ENCODE results near the gene ADD1. TPM values are rescaled to one million over a fixed set of nuclear protein-coding genes. Genes with fewer than 3 reads are reported as not detected.
A peak's percentile ranks its signal among the peaks of the same experiment; 100 is the strongest.

Gene ADD1
- total and polyA plus RNA-seq, 7 experiments from 2014 or later = 152 to 300 (median 260) TPM

GRCh38 chr4:2827071-2827873 lies 16.4 kb upstream of the ADD1 start:
- CTCF ChIA-PET = no interaction called here
- H3K36me3 ChIP-seq (ENCODE audit: control insufficient read depth in 2 of 3, insufficient read depth in 3 of 3, low read length in 3 of 3) = peaks cover 6 to 93% (median 9%) of the 10 kb centered on the region in 3 experiments
- H3K4me1 Mint-ChIP-seq = peaks cover 0 to 11% (median 0%) of the 10 kb centered on the region in 7 donors

GRCh38 chr4:2827874-2828751 lies 15.5 kb upstream of the ADD1 start:
- CTCF ChIA-PET = no interaction called here
- DNase-seq (no peak), ATAC-seq (no peak)
- H3K9me3 Mint-ChIP-seq = peaks cover 0 to 3% (median 0%) of the 10 kb centered on the region in 11 donors
- intact Hi-C loops (cut with micrococcal nuclease) = no loop called here
- H3K4me3 ChIP-seq (ENCODE audit: low read length) = no peak overlapping the region
- H3K4me1 Mint-ChIP-seq = peaks cover 0 to 12% (median 0%) of the 10 kb centered on the region in 7 donors
- H3K27me3 Mint-ChIP-seq = no peaks in the 10 kb centered on the region
- no peaks in the 10 kb centered on the region for H3K4me1 ChIP-seq (ENCODE audit: control insufficient read depth in 2 of 2, insufficient read depth in 2 of 2, low read length in 2 of 2)
- H3K9me3 ChIP-seq (ENCODE audit: control insufficient read depth in 2 of 3, low read length in 3 of 3) = no peaks in the 10 kb centered on the region
- H3K36me3 ChIP-seq (ENCODE audit: control insufficient read depth in 2 of 3, insufficient read depth in 3 of 3, low read length in 3 of 3) = peaks cover 0 to 92% (median 9%) of the 10 kb centered on the region in 3 experiments
- no peaks in the 10 kb centered on the region for H3K27me3 ChIP-seq (ENCODE audit: control insufficient read depth in 2 of 2, insufficient read depth in 2 of 2, low read length in 2 of 2)
- H3K4me3 Mint-ChIP-seq = no peak overlapping the region
- H3K36me3 Mint-ChIP-seq = peaks cover 7 to 33% (median 13%) of the 10 kb centered on the region in 5 donors
- no peak overlapping the region for H3K27ac ChIP-seq (ENCODE audit: low read depth, low read length)
- POLR2A ChIA-PET = interaction anchor here (0.9 kb wide), 1 partner anchor 12 kb away, joined by 4 read pairs; no protein-coding TSS in a partner anchor
- peak overlapping the region in 1 of 9 donors; percentile 76 for H3K27ac Mint-ChIP-seq

More at GRCh38 chr4:2827071-2827873, 16.4 kb upstream of the ADD1 start:
- no peaks in the 10 kb centered on the region for H3K27me3 ChIP-seq (ENCODE audit: control insufficient read depth in 2 of 2, insufficient read depth in 2 of 2, low read length in 2 of 2)
- intact Hi-C loops (cut with micrococcal nuclease) = no loop called here
- Mint-ChIP-seq H3K36me3 (peaks cover 7 to 31% (median 13%) of the 10 kb centered on the region in 5 donors), H3K27me3 (no peaks in the 10 kb centered on the region), H3K27ac (peak overlapping the region in 2 of 9 donors; percentile 52 to 70), H3K4me3 (no peak overlapping the region), H3K9me3 (peaks cover 0 to 3% (median 0%) of the 10 kb centered on the region in 11 donors)
- H3K4me1 ChIP-seq (ENCODE audit: control insufficient read depth in 2 of 2, insufficient read depth in 2 of 2, low read length in 2 of 2) = no peaks in the 10 kb centered on the region
- no peak overlapping the region for H3K27ac ChIP-seq (ENCODE audit: low read depth, low read length)
- no peak for ATAC-seq
- POLR2A ChIA-PET = no interaction called here
- DNase-seq = no peak
- no peak overlapping the region for H3K4me3 ChIP-seq (ENCODE audit: low read length)
- H3K9me3 ChIP-seq (ENCODE audit: control insufficient read depth in 2 of 3, low read length in 3 of 3) = no peaks in the 10 kb centered on the region

- Mint-ChIP-seq H3K4me3 (no peak overlapping the region), H3K27me3 (no peaks in the 10 kb centered on the region), H3K9me3 (peaks cover 0 to 3% (median 0%) of the 10 kb centered on the region in 11 donors), H3K36me3 (peaks cover 7 to 31% (median 13%) of the 10 kb centered on the region in 5 donors), H3K4me1 (peaks cover 0 to 15% (median 3%) of the 10 kb centered on the region in 7 donors), H3K27ac (peak overlapping the region in 1 of 9 donors; percentile 83)
- Histone ChIP-seq H3K4me1 (ENCODE audit: control insufficient read depth in 2 of 2, insufficient read depth in 2 of 2, low read length in 2 of 2) (no peaks in the 10 kb centered on the region), H3K36me3 (ENCODE audit: control insufficient read depth in 2 of 3, insufficient read depth in 3 of 3, low read length in 3 of 3) (peaks cover 0 to 91% (median 5%) of the 10 kb centered on the region in 3 experiments), H3K27me3 (ENCODE audit: control insufficient read depth in 2 of 2, insufficient read depth in 2 of 2, low read length in 2 of 2) (no peaks in the 10 kb centered on the region), H3K9me3 (ENCODE audit: control insufficient read depth in 2 of 3, low read length in 3 of 3) (no peaks in the 10 kb centered on the region), H3K4me3 (ENCODE audit: low read length) (no peak overlapping the region), H3K27ac (ENCODE audit: low read depth, low read length) (no peak overlapping the region)
- ATAC-seq (no peak), DNase-seq (no peak)
- POLR2A ChIA-PET = interaction anchor here (0.9 kb wide), 1 partner anchor 11 kb away, joined by 4 read pairs; no protein-coding TSS in a partner anchor
- intact Hi-C loops (cut with micrococcal nuclease) = no loop called here
- CTCF ChIA-PET = no interaction called here
Measured at GRCh38 chr4:2828758-2829181, 14.9 kb upstream of the ADD1 start.

GRCh38 chr4:2829321-2829932 lies 14.2 kb upstream of the ADD1 start:
- intact Hi-C loops (cut with micrococcal nuclease) = no loop called here
- Histone ChIP-seq H3K4me1 (ENCODE audit: control insufficient read depth in 2 of 2, insufficient read depth in 2 of 2, low read length in 2 of 2) (peaks cover 1 to 3% of the 10 kb centered on the region in 2 donors), H3K27me3 (ENCODE audit: control insufficient read depth in 2 of 2, insufficient read depth in 2 of 2, low read length in 2 of 2) (no peaks in the 10 kb centered on the region), H3K9me3 (ENCODE audit: control insufficient read depth in 2 of 3, low read length in 3 of 3) (no peaks in the 10 kb centered on the region), H3K36me3 (ENCODE audit: control insufficient read depth in 2 of 3, insufficient read depth in 3 of 3, low read length in 3 of 3) (peaks cover 0 to 89% (median 5%) of the 10 kb centered on the region in 3 experiments), H3K27ac (ENCODE audit: low read depth, low read length) (no peak overlapping the region), H3K4me3 (ENCODE audit: low read length) (no peak overlapping the region)
- DNase-seq = no peak
- Mint-ChIP-seq H3K36me3 (peaks cover 7 to 30% (median 13%) of the 10 kb centered on the region in 5 donors), H3K27ac (peak overlapping the region in 1 of 9 donors; percentile 47), H3K4me3 (no peak overlapping the region), H3K27me3 (no peaks in the 10 kb centered on the region), H3K4me1 (peaks cover 0 to 13% (median 6%) of the 10 kb centered on the region in 7 donors), H3K9me3 (peaks cover 0 to 3% (median 0%) of the 10 kb centered on the region in 11 donors)
- ChIA-PET CTCF (no interaction called here), POLR2A (interaction anchor here (0.9 kb wide), 1 partner anchor 10 kb away, joined by 4 read pairs; no protein-coding TSS in a partner anchor)
- ATAC-seq = no peak

GRCh38 chr4:2829933-2830451 lies 13.7 kb upstream of the ADD1 start:
- CTCF ChIA-PET = no interaction called here
- no peak for ATAC-seq
- Histone ChIP-seq H3K4me3 (ENCODE audit: low read length) (no peak overlapping the region), H3K9me3 (ENCODE audit: control insufficient read depth in 2 of 3, low read length in 3 of 3) (no peaks in the 10 kb centered on the region), H3K36me3 (ENCODE audit: control insufficient read depth in 2 of 3, insufficient read depth in 3 of 3, low read length in 3 of 3) (peaks cover 0 to 84% (median 5%) of the 10 kb centered on the region in 3 experiments), H3K27me3 (ENCODE audit: control insufficient read depth in 2 of 2, insufficient read depth in 2 of 2, low read length in 2 of 2) (no peaks in the 10 kb centered on the region), H3K27ac (ENCODE audit: low read depth, low read length) (no peak overlapping the region), H3K4me1 (ENCODE audit: control insufficient read depth in 2 of 2, insufficient read depth in 2 of 2, low read length in 2 of 2) (peaks cover 7 to 9% of the 10 kb centered on the region in 2 donors)
- Mint-ChIP-seq H3K4me3 (no peak overlapping the region), H3K27ac (peak overlapping the region in 1 of 9 donors; percentile 47), H3K27me3 (no peaks in the 10 kb centered on the region), H3K9me3 (peaks cover 0 to 3% (median 0%) of the 10 kb centered on the region in 11 donors), H3K36me3 (peaks cover 7 to 28% (median 13%) of the 10 kb centered on the region in 5 donors), H3K4me1 (peaks cover 6 to 14% (median 12%) of the 10 kb centered on the region in 7 donors)
- intact Hi-C loops (cut with micrococcal nuclease) = no loop called here
- no peak for DNase-seq
- POLR2A ChIA-PET = no interaction called here
